Adrenal gland (tissue), 12 donors: ENCODE data around the gene TMEM244. TPM values are rescaled to one million over a fixed set of nuclear protein-coding genes. Genes with fewer than 3 reads are reported as not detected.

ENCODE experiments used
- DNase-seq, 7 donors: peaks; one replicate each; pipeline ENCODE4 v3.0.0-alpha.2; 2019 to 2020
- H3K27ac ChIP-seq, 5 donors: fragments of 200-600 bp; sonication (generic) in 4 of 5; 1 replicate in 3 of 5; 2 replicates in 2 of 5; pipeline versions ENCODE4 v1.5.1 to v1.8.0; 2016 to 2020; ENCODE audit warnings: mild to moderate bottlenecking in 1 of 5
- H3K27me3 ChIP-seq: fragments of 200-600 bp; 2 replicates; pipeline ENCODE4 v1.8.0; 2021
- H3K36me3 ChIP-seq, 2 donors: fragments of 200-600 bp; replicated peaks in 1 of 2; 1 replicate in 1 of 2; 2 replicates in 1 of 2; pipeline versions ENCODE4 v1.5.1 to v1.8.0; 2018 to 2022
- H3K4me1 ChIP-seq, 2 donors: fragments of 200-600 bp; replicated peaks in 1 of 2; 1 replicate in 1 of 2; 2 replicates in 1 of 2; pipeline versions ENCODE4 v1.5.1 to v1.8.0; 2018 to 2021
- H3K4me3 ChIP-seq, 4 donors: fragments of 200-600 bp; sonication (generic) in 3 of 4; one replicate each; pipeline ENCODE4 v1.5.1; 2016 to 2018
- H3K9me3 ChIP-seq, 3 donors: fragments of 200-600 bp; sonication (generic) in 1 of 3; replicated peaks in 1 of 3; 1 replicate in 2 of 3; 2 replicates in 1 of 3; pipeline versions ENCODE4 v1.5.1 to v1.8.0; 2016 to 2021
- CTCF ChIP-seq, 6 experiments: fragments of 450-650 bp in 4 of 6; fragments of 200-600 bp in 2 of 6; sonication (generic) in 1 of 6; IDR thresholded peaks; 1 replicate in 5 of 6; 2 replicates in 1 of 6; pipeline versions ENCODE4 v1.5.1 to v1.8.0; 2016 to 2021; ENCODE audit warnings: antibody characterized with exemption in 6 of 6, mild to moderate bottlenecking in 2 of 6, moderate library complexity in 1 of 6
- POLR2A ChIP-seq, 2 donors: fragments of 450-650 bp; IDR thresholded peaks; one replicate each; pipeline ENCODE4 v1.6.1; 2017; ENCODE audit warnings: antibody characterized with exemption in 2 of 2, mild to moderate bottlenecking in 2 of 2, moderate library complexity in 1 of 2
- WGBS, 4 donors: extraction: QIAGEN DNeasy Blood & Tissue Kit in 2 of 4; methylation state at CpG; one replicate each; pipeline versions ENCODE4 v1.1.5 to v1.1.7; 2013 to 2017; 5-methylcytosine and 5-hydroxymethylcytosine counted together
- intact Hi-C, 2 donors: fragments of 100-400 bp; cut with DNase I; formaldehyde crosslinking; loops; one replicate each; pipeline versions ENCODE4 v1.14.1 to v1.15.0; 2022 to 2023
- polyA plus RNA-seq, 3 donors: library from polyadenylated mRNA; stranded (reverse); fragments of 200-250 nt in 2 of 3; fragments of 350-450 nt in 1 of 3; fragmentation: Illumina TruSeq in 1 of 3; extraction: RNeasy Lipid Tissue Mini Kit (QIAGEN cat#74804) in 1 of 3; gene quantifications; one replicate each; pipeline ENCODE4 v1.2.3, GENCODE V29; 2013 to 2014
- total RNA-seq, 9 donors: library from RNA; depleted of rRNA in 4 of 9; stranded (reverse); fragments of >200 nt in 4 of 9; fragments of 120-200 nt in 1 of 9; fragmentation: NEBNext Ultra II Directional in 1 of 9; extraction: Animal tissue kit (Norgen Biotek cat#: 25700) in 1 of 9; gene quantifications; one replicate each; pipeline versions ENCODE4 v1.1.0 to v1.2.4, GENCODE V29; 2013 to 2023
- donor health status: healthy with polysubstance abuse.
- donor health status: Bipolar disorder and iron deficiency.
- donor health status: DM: yes; HTN: yes; CAD: no.
- donor health status: DM: no; HTN: no; CAD: no.
- donor health status: DM: no; HTN: no; CAD: no.
- donor health status: DM: yes; HTN: yes; CAD: no.

Gene TMEM244
- total and polyA plus RNA-seq, 12 donors: not detected

- peak in 3 of 7 donors; percentile 10 to 20 (median 17) for DNase-seq
- H3K36me3 ChIP-seq: no peaks in the 10 kb centered on the region
- H3K27ac ChIP-seq: no peak overlapping the region
- no peaks in the 10 kb centered on the region for H3K9me3 ChIP-seq
- 24 to 34% (median 26%) methylated on average over 2 of the region's 2 CpGs for WGBS, 4 donors
- no peaks in the 10 kb centered on the region for H3K27me3 ChIP-seq
- no peak overlapping the region for H3K4me3 ChIP-seq
- TF ChIP-seq POLR2A (IDR thresholded peaks at IDR 0.05): no peak
- no peak for TF ChIP-seq CTCF (IDR thresholded peaks at IDR 0.05)
- H3K4me1 ChIP-seq: peaks cover 0 to 5% of the 10 kb centered on the region in 2 donors
- intact Hi-C loops: no loop called here
Measured at GRCh38 chr6:129859524-129859923, 1.6 kb downstream of the TMEM244 start.

- Histone ChIP-seq H3K9me3 (no peaks in the 10 kb centered on the region), H3K36me3 (no peaks in the 10 kb centered on the region), H3K4me1 (peaks cover 0 to 5% of the 10 kb centered on the region in 2 donors), H3K4me3 (no peak overlapping the region), H3K27ac (no peak overlapping the region), H3K27me3 (no peaks in the 10 kb centered on the region)
- 70 to 88% (median 77%) methylated on average over 4 of the region's 4 CpGs for WGBS, 4 donors
- DNase-seq: no peak
- no peak for TF ChIP-seq POLR2A (IDR thresholded peaks at IDR 0.05)
- TF ChIP-seq CTCF (IDR thresholded peaks at IDR 0.05): no peak
- intact Hi-C loops: no loop called here
Measured at GRCh38 chr6:129857838-129858237, 3.3 kb downstream of the TMEM244 start.

GRCh38 chr6:129853996-129854711 lies 7.0 kb downstream of the TMEM244 start:
- no peak for TF ChIP-seq POLR2A (IDR thresholded peaks at IDR 0.05)
- no peak overlapping the region for H3K4me3 ChIP-seq
- H3K27me3 ChIP-seq: no peaks in the 10 kb centered on the region
- H3K9me3 ChIP-seq: no peaks in the 10 kb centered on the region
- H3K27ac ChIP-seq: no peak overlapping the region
- intact Hi-C loops: no loop called here
- H3K4me1 ChIP-seq: peaks cover 0 to 4% of the 10 kb centered on the region in 2 donors
- no peak for DNase-seq
- H3K36me3 ChIP-seq: no peaks in the 10 kb centered on the region
- 74 to 84% (median 75%) methylated on average over 3 of the region's 3 CpGs for WGBS, 4 donors

GRCh38 chr6:129852257-129852858 lies 8.8 kb downstream of the TMEM244 start:
- Histone ChIP-seq H3K4me3 (no peak overlapping the region), H3K9me3 (no peaks in the 10 kb centered on the region), H3K4me1 (peaks cover 0 to 4% of the 10 kb centered on the region in 2 donors), H3K27ac (no peak overlapping the region), H3K27me3 (no peaks in the 10 kb centered on the region), H3K36me3 (no peaks in the 10 kb centered on the region)
- TF ChIP-seq CTCF (IDR thresholded peaks at IDR 0.05): no peak
- no peak for TF ChIP-seq POLR2A (IDR thresholded peaks at IDR 0.05)
- intact Hi-C loops: no loop called here
- WGBS, 4 donors: 45 to 55% (median 52%) methylated on average over 5 of the region's 5 CpGs
- DNase-seq: peak in 3 of 7 donors; percentile 9 to 23 (median 17)
